ENCODE measurements around the gene SLC29A1. TPM values are rescaled to one million over a fixed set of nuclear protein-coding genes. Genes with fewer than 3 reads are reported as not detected.

The SLC29A1 gene
- total and polyA plus RNA-seq, 2 of the 8 experiments (the other 6 are each of a cell fraction or from before 2014, with no cell fraction given), result 187 to 558 TPM

DNA sequence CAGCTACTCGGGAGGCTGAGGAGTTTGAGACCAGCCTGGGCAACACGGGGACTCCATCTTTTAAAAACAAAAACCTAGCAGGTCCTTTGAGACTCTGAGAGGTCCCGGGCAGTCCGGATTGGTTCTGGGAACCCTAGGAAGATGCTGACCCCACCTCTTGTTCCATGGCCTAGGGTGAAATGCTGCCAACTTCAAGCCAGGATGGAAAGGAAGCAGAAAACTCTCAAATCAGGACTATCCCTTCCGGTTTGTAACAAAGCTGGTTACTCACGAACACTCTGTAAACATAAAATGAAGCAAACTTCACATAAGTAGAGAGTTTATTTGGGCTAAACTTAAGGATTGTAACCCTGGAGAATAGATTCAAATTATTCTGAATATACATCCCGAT is 36.8 kb upstream of the SLC29A1 start:
- Histone ChIP-seq H3K56ac (replicated peaks; ENCODE audit: insufficient read length, low read depth, low read length) (no peak overlapping the region), H4K5ac (ENCODE audit: insufficient read length, low read depth, low read length) (no peak overlapping the region), H3K79me2 (ENCODE audit: control insufficient read depth in 1 of 2, insufficient read depth in 2 of 2, low read length in 2 of 2) (no peaks in the 10 kb centered on the region), H3K4me1 (replicated peaks in 1 of 4; ENCODE audit: control insufficient read depth in 3 of 4, insufficient read depth in 4 of 4, low read length in 3 of 4) (peaks cover 2 to 10% (median 5%) of the 10 kb centered on the region in 4 experiments; a peak in 6 of 7 replicates), H3K9ac (replicated peaks in 1 of 4; ENCODE audit: extremely low read depth in 1 of 4, low read depth in 3 of 4, low read length in 3 of 4) (no peak overlapping the region), H4K20me1 (replicated peaks in 1 of 2; ENCODE audit: control insufficient read depth in 1 of 2, insufficient read depth in 2 of 2, low read length in 2 of 2) (no peaks in the 10 kb centered on the region), H3K36me3 (ENCODE audit: control insufficient read depth in 2 of 4, insufficient read depth in 4 of 4, low read length in 3 of 4) (no peaks in the 10 kb centered on the region), H3K4me2 (ENCODE audit: insufficient read depth in 1 of 2, low read depth in 2 of 2, low read length in 2 of 2) (no peak overlapping the region), H2AK5ac (ENCODE audit: low read depth, low read length) (no peak overlapping the region), H4K91ac (replicated peaks; ENCODE audit: insufficient read length, low read length) (no peak overlapping the region), H3K23me2 (ENCODE audit: low read depth, low read length) (peaks cover 4% of the 10 kb centered on the region; the same call in 1 of the 2 replicates), H2BK12ac (ENCODE audit: low read depth, low read length) (peak overlapping the region; percentile 94), H2BK120ac (replicated peaks; ENCODE audit: low read depth, low read length) (no peak overlapping the region), H2BK20ac (ENCODE audit: low read length) (peak overlapping the region; percentile 51; the same call in 1 of the 2 replicates), H3K9me3 (ENCODE audit: insufficient read depth in 2 of 2, low read depth in 1 of 2, low read length in 1 of 2) (no peaks in the 10 kb centered on the region), H2BK5ac (ENCODE audit: low read depth, low read length) (0 out of 2 replicates have a peak overlapping the region, but pooled peaks have one; percentile 55), H3K4ac (replicated peaks; ENCODE audit: insufficient read length, low read depth, low read length) (no peak overlapping the region), H3K14ac (ENCODE audit: insufficient read length) (no peak overlapping the region), H2BK15ac (ENCODE audit: low read length) (0 out of 2 replicates have a peak overlapping the region, but pooled peaks have one; percentile 49), H3K18ac (ENCODE audit: extremely low read depth, low read length) (no peak overlapping the region; the same call in 1 of the 2 replicates), H3K79me1 (ENCODE audit: low read depth, low read length) (no peaks in the 10 kb centered on the region), H3K4me3 (ENCODE audit: extremely low read depth in 1 of 4, insufficient read depth in 2 of 4, low read depth in 3 of 4, low read length in 4 of 4) (no peak overlapping the region), H4K8ac (ENCODE audit: extremely low read depth, insufficient read depth, low read length) (no peak overlapping the region; the same call in 1 of the 2 replicates), H3K23ac (ENCODE audit: insufficient read length) (no peak overlapping the region), H2AFZ (ENCODE audit: low read length) (0 out of 2 replicates have a peak overlapping the region, but pooled peaks have one; percentile 83), H3K27ac (ENCODE audit: low read depth, low read length) (no peak overlapping the region), H3K27me3 (replicated peaks in 1 of 4; ENCODE audit: control insufficient read depth in 3 of 4, extremely low read depth in 1 of 4, insufficient read depth in 3 of 4, low read length in 3 of 4) (no peaks in the 10 kb centered on the region)
- TF ChIP-seq ZNF274 (IDR thresholded peaks at IDR 0.05; ENCODE audit: borderline replicate concordance, extremely low read depth, low read length), result no peak
- no peak for TF ChIP-seq E2F6 (IDR thresholded peaks at IDR 0.05)
- no peak for TF ChIP-seq POLR2AphosphoS5 (IDR thresholded peaks at IDR 0.05; ENCODE audit: low read depth, low read length)
- no peak for TF ChIP-seq BACH1 (IDR thresholded peaks at IDR 0.05; ENCODE audit: low read length)
- no peak for TF ChIP-seq POLR2A (IDR thresholded peaks at IDR 0.05; ENCODE audit: control extremely low read depth in 1 of 2, low read depth in 2 of 2, low read length in 2 of 2)
- TF ChIP-seq BCL11A (IDR thresholded peaks at IDR 0.05; ENCODE audit: low read depth in 2 of 2, low read length in 2 of 2), result no peak
- TF ChIP-seq SIN3A (conservative IDR thresholded peaks at IDR 0.05 in 1 of 2, IDR thresholded peaks at IDR 0.05 in 1 of 2; ENCODE audit: low read depth in 1 of 2, low read length in 2 of 2), result no peak
- no peak for TF ChIP-seq CBX8 (IDR thresholded peaks at IDR 0.05; ENCODE audit: borderline replicate concordance, low read depth, low read length)
- no peak for FAIRE-seq
- DNase-seq (ENCODE audit: low read depth in 1 of 2, low spot score in 2 of 2), result no peak
- CTCF ChIA-PET (ENCODE audit: partially characterized antibody), result interaction anchor here (0.6 to 7.6 kb wide), 16 partner anchors 10 to 283 kb away, joined by 3 to 41 read pairs (median 4); partner anchors contain the start of gene MYMX
- POLR2A ChIA-PET (ENCODE audit: partially characterized antibody), result interaction anchor here (1.5 to 3.6 kb wide), 7 partner anchors 14 to 68 kb away, joined by 3 to 25 read pairs (median 7); partner anchors contain the start of genes HSP90AB1 and MYMX
- 88% methylated on average over 7 of the region's 7 CpGs; no CpG with 5 or more reads in 1 of the 2 experiments for WGBS, 2 experiments (ENCODE audit: extremely low coverage in 1 of 2, insufficient coverage in 1 of 2, insufficient read length in 1 of 2, insufficient replicate concordance in 2 of 2, low coverage in 1 of 2, low lambda C conversion rate in 2 of 2, missing lambda C conversion rate in 1 of 2)
